Measurements from ENCODE around the gene BCL2L13.

GRCh38 chr22:17726928-17727897 is 88.7 kb downstream of the BCL2L13 start:
- TF ChIP-seq CTCF (optimal IDR thresholded peaks at IDR 0.05 in 1 of 3, IDR thresholded peaks at IDR 0.05 in 1 of 3, conservative IDR thresholded peaks at IDR 0.05 in 1 of 3; ENCODE audit: extremely low read depth in 1 of 3, insufficient read depth in 2 of 3, low read length in 3 of 3) = no peak
- no peak for TF ChIP-seq EZH2 (IDR thresholded peaks at IDR 0.05; ENCODE audit: low read length)
